ENCODE measurements around the gene CSE1L.
"Not testable (repeated sequence)": the region's sequence is repeated elsewhere in the genome, so short reads cannot be mapped to it uniquely, and the experiment has no call there.

The CSE1L gene

GRCh38 chr20:49043000-49043399 is 3.1 kb upstream of the CSE1L start:
- no peak for TF ChIP-seq CTCF (IDR thresholded peaks at IDR 0.05; ENCODE audit: insufficient read depth, low read depth, low read length, missing control alignments)

GRCh38 chr20:49045440-49046086 is 549 bp upstream of the CSE1L start:
- H3K4me3 ChIP-seq (ENCODE audit: low read length) = peak overlapping the region; percentile 92
- no peak for DNase-seq (ENCODE audit: low read depth)
- TF ChIP-seq CTCF (IDR thresholded peaks at IDR 0.05; ENCODE audit: insufficient read depth, low read depth, low read length, missing control alignments) = no peak

More at GRCh38 chr20:49043000-49043399, 3.1 kb upstream of the CSE1L start:
- DNase-seq (ENCODE audit: low read depth) = peak; percentile 77
- no peak overlapping the region for H3K4me3 ChIP-seq (ENCODE audit: low read length)

DNA sequence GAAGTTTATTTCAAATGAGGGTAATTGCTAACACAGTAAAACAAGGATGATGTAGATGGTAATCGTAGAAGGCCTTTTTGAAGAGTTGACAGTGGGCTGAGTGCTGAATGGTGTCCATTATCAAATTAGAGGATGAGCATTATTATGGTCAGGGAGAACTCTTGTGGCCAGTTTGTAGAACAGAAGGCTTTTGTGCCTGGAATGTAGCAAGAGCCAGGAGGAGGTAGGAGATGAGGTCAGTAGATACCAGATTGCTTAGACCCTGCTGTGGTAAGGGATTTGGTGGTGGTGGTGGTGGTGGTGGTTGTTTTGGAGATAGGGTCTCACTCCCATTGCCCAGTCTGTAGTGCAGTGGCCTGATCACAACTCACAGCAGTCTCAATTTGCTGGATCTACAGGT is 6.2 kb downstream of the CSE1L start:
- no peak for TF ChIP-seq CTCF (IDR thresholded peaks at IDR 0.05; ENCODE audit: insufficient read depth, low read depth, low read length, missing control alignments)
- no peak overlapping the region for H3K4me3 ChIP-seq (ENCODE audit: low read length)
- no peak for DNase-seq (ENCODE audit: low read depth)

DNA sequence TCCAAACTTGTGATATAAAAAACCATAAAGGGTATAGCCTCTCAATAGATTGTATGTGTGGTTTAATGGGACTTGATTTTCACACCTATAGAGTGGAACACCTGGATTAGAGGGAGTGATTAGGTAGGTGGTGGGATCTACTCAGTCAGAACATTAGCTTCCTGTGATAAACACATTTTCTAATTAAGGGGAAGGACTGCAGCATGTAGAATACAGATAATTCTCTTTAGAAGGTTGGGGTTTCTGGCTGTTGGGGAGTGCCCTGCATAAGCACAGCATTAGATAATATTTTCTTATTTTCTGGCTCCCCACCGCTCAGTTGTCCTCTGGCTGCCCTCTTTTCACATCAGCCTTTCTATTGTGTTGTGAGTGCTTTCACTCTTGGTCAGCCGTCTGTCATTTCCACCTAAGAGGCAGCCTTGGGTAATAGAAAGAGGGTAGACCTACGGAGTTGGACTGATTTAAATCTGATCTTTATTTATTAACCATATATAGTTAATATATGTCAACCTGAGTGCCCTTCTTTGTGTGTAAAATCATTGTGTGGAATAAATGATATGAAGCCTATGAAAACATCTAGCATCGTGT is 8.0 kb downstream of the CSE1L start:
- no peak overlapping the region for H3K4me3 ChIP-seq (ENCODE audit: low read length)
- DNase-seq (ENCODE audit: low read depth) = no peak
- TF ChIP-seq CTCF (IDR thresholded peaks at IDR 0.05; ENCODE audit: insufficient read depth, low read depth, low read length, missing control alignments) = no peak

GRCh38 chr20:49063279-49063678 is 17.2 kb downstream of the CSE1L start:
- no peak overlapping the region for H3K4me3 ChIP-seq (ENCODE audit: low read length)
- DNase-seq (ENCODE audit: low read depth) = no peak
- no peak for TF ChIP-seq CTCF (IDR thresholded peaks at IDR 0.05; ENCODE audit: insufficient read depth, low read depth, low read length, missing control alignments)

DNA sequence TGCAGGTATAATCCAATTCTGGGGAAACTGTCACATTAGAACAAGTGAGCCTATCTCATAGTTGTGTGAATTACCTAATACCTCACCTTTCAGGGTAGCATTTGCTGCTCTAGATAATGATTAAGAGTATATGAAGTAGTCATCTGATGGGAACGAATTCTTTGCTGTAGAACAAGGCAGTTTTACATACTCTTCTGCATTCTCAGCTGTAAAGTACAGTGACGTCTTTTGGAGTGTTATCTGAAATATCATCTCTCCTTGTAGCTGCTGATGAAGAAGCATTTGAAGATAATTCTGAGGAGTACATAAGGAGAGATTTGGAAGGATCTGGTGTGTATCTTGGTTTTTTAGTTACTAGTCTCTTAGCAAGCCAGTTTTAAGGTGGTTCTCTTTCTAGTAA is 28.4 kb downstream of the CSE1L start:
- no peak for TF ChIP-seq CTCF (IDR thresholded peaks at IDR 0.05; ENCODE audit: insufficient read depth, low read depth, low read length, missing control alignments)
- no peak for DNase-seq (ENCODE audit: low read depth)
- H3K4me3 ChIP-seq (ENCODE audit: low read length) = no peak overlapping the region

DNA sequence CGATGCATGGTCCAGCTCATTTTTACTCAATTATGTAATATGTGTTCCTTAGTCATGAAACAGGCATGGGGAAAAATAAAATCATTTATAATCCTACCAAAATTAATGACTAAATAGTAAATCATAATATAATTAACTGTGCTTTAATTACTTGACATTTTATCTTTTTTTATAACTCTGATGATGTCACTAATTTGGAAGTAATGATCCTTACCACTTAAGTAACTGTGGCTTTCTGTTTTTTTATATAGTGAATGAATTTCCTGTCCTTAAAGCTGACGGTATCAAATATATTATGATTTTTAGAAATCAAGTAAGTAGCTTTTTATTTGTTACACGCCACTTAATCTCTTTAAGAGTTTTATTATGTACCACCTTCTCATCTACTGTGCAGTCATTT is 32.2 kb downstream of the CSE1L start:
- TF ChIP-seq CTCF (IDR thresholded peaks at IDR 0.05; ENCODE audit: insufficient read depth, low read depth, low read length, missing control alignments) = no peak
- no peak for DNase-seq (ENCODE audit: low read depth)
- no peak overlapping the region for H3K4me3 ChIP-seq (ENCODE audit: low read length)

DNA sequence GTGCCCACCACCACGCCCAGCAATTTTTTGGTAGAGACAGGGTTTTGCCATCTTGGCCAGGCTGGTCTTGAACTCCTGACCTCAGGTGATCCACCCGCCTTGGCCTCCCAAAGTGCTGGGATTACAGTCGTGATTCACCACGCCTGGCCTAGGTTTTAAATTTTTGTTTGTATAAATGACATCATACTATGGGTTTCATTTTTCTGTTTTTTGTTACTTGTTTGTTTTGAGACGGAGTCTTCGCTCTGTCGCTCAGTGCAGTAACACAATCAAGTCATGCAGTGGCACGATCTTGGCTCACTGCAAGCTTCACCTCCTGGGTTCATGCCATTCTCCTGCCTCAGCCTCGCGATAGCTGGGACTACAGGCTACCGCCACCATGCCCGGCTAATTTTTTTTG is 36.2 kb downstream of the CSE1L start:
- not testable (repeated sequence) for H3K4me3 ChIP-seq (ENCODE audit: low read length); DNase-seq (ENCODE audit: low read depth)

All from epithelial cell of esophagus (primary cell).